HCT116 (cell line): Measurements from ENCODE around the gene AP3D1. TPM values are rescaled to one million over a fixed set of nuclear protein-coding genes. Genes with fewer than 3 reads are reported as not detected.

ENCODE experiments used
- ATAC-seq: fragments of 200-7000 bp; cut with Tn5 transposase; 2 replicates; pipeline ENCODE4 v1.9.1; 2020; ENCODE audit warnings: mild to moderate bottlenecking, moderate library complexity
- BruUV-seq: library from RNA; stranded (reverse); fragments of 400-500 nt; replicated peaks from 2 replicates; lab custom pipeline; 2021; lab: Mats Ljungman, UMichigan
- CTCF ChIA-PET: fragments of 300-600 bp; sonication (Branson Sonifier 250); formaldehyde crosslinking; loops from one replicate; lab custom pipeline; 2021; ENCODE audit warnings: antibody characterized with exemption; lab: Charles Lee
- POLR2A ChIA-PET: fragments of 300-600, 350-600 bp; sonication (Branson Sonifier 250); formaldehyde crosslinking; loops from one replicate; lab custom pipeline; 2021; ENCODE audit warnings: antibody characterized with exemption; lab: Charles Lee
- RAD21 ChIA-PET, 2 experiments: fragments of 300-600 bp; sonication (Branson Sonifier 250); formaldehyde crosslinking; loops; one replicate each; lab custom pipeline; 2023; ENCODE audit warnings: low total read pairs in 2 of 2; ENCODE audit not compliant: uncharacterized antibody in 2 of 2, unreplicated experiment in 2 of 2, low non-redundant PET in 1 of 2; lab: Charles Lee
- DNase-seq: peaks from one replicate; pipeline ENCODE4 v3.0.0-alpha.2; 2010; ENCODE audit warnings: low read depth, low spot score
- H2AFZ ChIP-seq: fragments of 200-600 bp; shearing (Covaris generic), sonication (generic); 2 replicates; pipeline ENCODE4 v1.6.1; 2017; ENCODE audit warnings: low read depth, mixed run types, mixed read lengths, antibody characterized with exemption, low read length; ENCODE audit not compliant: poor library complexity, severe bottlenecking
- H3K27ac ChIP-seq: 2 replicates; pipeline ENCODE4 v1.5.1; 2012; ENCODE audit warnings: low read depth, low read length
- H3K27me3 ChIP-seq: fragments of 200-600 bp; sonication (generic); 2 replicates; pipeline ENCODE4 v1.6.1; 2016; ENCODE audit warnings: mixed run types, low read length, mixed read lengths; ENCODE audit not compliant: insufficient read depth
- H3K36me3 ChIP-seq, 2 experiments: fragments of 200-500 bp in 1 of 2; fragments of 200-600 bp in 1 of 2; sonication (Bioruptor generic) in 1 of 2; sonication (generic) in 1 of 2; 2 replicates each; pipeline versions ENCODE4 v1.5.1 to v1.6.1; 2014 to 2016; ENCODE audit warnings: low read length in 2 of 2, inconsistent platforms in 1 of 2, mixed read lengths in 1 of 2, mixed run types in 1 of 2; ENCODE audit not compliant: insufficient read depth in 2 of 2, control insufficient read depth in 1 of 2
- H3K4me1 ChIP-seq, 2 experiments: fragments of 200-600 bp in 1 of 2; sonication (generic) in 1 of 2; 2 replicates each; pipeline versions ENCODE4 v1.5.1 to v1.6.1; 2012 to 2017; ENCODE audit warnings: low read length in 2 of 2, inconsistent platforms in 1 of 2, mild to moderate bottlenecking in 1 of 2, mixed read lengths in 1 of 2, mixed run types in 1 of 2, moderate library complexity in 1 of 2; ENCODE audit not compliant: insufficient read depth in 2 of 2, control insufficient read depth in 1 of 2
- H3K4me2 ChIP-seq: fragments of 200-600 bp; sonication (generic); 2 replicates; pipeline ENCODE4 v1.6.1; 2017; ENCODE audit warnings: mixed run types, low read length, mixed read lengths
- H3K4me3 ChIP-seq, 2 experiments: fragments of 200-600 bp in 1 of 2; sonication (generic) in 1 of 2; replicated peaks in 1 of 2; 2 replicates each; pipeline ENCODE4 v1.5.1; 2011 to 2016; ENCODE audit warnings: low read length in 2 of 2, control low read depth in 1 of 2, low read depth in 1 of 2, mild to moderate bottlenecking in 1 of 2, mixed read lengths in 1 of 2, mixed run types in 1 of 2
- H3K79me2 ChIP-seq: fragments of 200-600 bp; sonication (generic); 2 replicates; pipeline ENCODE4 v1.6.1; 2017; ENCODE audit warnings: mild to moderate bottlenecking, mixed run types, low read length, moderate library complexity, mixed read lengths; ENCODE audit not compliant: insufficient read depth
- H3K9ac ChIP-seq: fragments of 200-600 bp; sonication (generic); 2 replicates; pipeline ENCODE4 v1.6.1; 2016; ENCODE audit warnings: low read length, mixed read lengths
- H3K9me2 ChIP-seq: fragments of 200-600 bp; sonication (generic), shearing (Covaris generic); 2 replicates; pipeline ENCODE4 v1.6.1; 2017; ENCODE audit warnings: mixed run types, mild to moderate bottlenecking, moderate library complexity; ENCODE audit not compliant: insufficient read depth
- H3K9me3 ChIP-seq, 2 experiments: fragments of 200-500 bp in 1 of 2; fragments of 200-600 bp in 1 of 2; sonication (Bioruptor generic) in 1 of 2; sonication (generic) in 1 of 2; 2 replicates each; pipeline ENCODE4 v1.6.1; 2014 to 2017; ENCODE audit warnings: low read length in 2 of 2, mixed read lengths in 2 of 2, inconsistent platforms in 1 of 2, low read depth in 1 of 2, mild to moderate bottlenecking in 1 of 2, mixed run types in 1 of 2, moderate library complexity in 1 of 2; ENCODE audit not compliant: control insufficient read depth in 1 of 2, insufficient read depth in 1 of 2
- H4K20me1 ChIP-seq: fragments of 200-600 bp; sonication (generic), shearing (Covaris generic); 2 replicates; pipeline ENCODE4 v1.6.1; 2017; ENCODE audit warnings: mixed run types, mild to moderate bottlenecking, moderate library complexity; ENCODE audit not compliant: insufficient read depth
- CBX3 ChIP-seq: IDR thresholded peaks from 2 replicates; pipeline ENCODE4 v1.6.1; 2012; ENCODE audit warnings: low read depth
- EZH2phosphoT487 ChIP-seq: fragments of 200-600 bp; IDR thresholded peaks from 2 replicates; pipeline ENCODE4 v1.6.1; 2018; ENCODE audit warnings: antibody characterized with exemption, borderline replicate concordance
- POLR2AphosphoS5 ChIP-seq: IDR thresholded peaks from 2 replicates; pipeline ENCODE4 v1.6.1; 2011; ENCODE audit warnings: mild to moderate bottlenecking, low read depth, low read length, moderate library complexity
- RAD21 ChIP-seq: IDR thresholded peaks from 2 replicates; pipeline ENCODE4 v1.6.1; 2012; ENCODE audit warnings: low read depth, mild to moderate bottlenecking
- SRF ChIP-seq: IDR thresholded peaks from 2 replicates; pipeline ENCODE4 v1.6.1; 2012; ENCODE audit warnings: low read depth
- YY1 ChIP-seq: IDR thresholded peaks from 2 replicates; pipeline ENCODE4 v1.6.1; 2011; ENCODE audit warnings: low read length, low read depth, moderate library complexity, mild to moderate bottlenecking; ENCODE audit not compliant: insufficient replicate concordance; ENCODE audit errors: extremely low read depth
- intact Hi-C: fragments of 100-400 bp; cut with micrococcal nuclease; formaldehyde crosslinking; loops from 2 replicates; pipeline ENCODE4 v1.10.0; 2022
- total RNA-seq: library from RNA; stranded (reverse); gene quantifications from one replicate; pipeline ENCODE4 v1.2.1, GENCODE V29; 2021; ENCODE audit not compliant: unreplicated experiment
- TF ChIP-seq, protein P1 (sequence below), 3 experiments: fragments of 200-600 bp in 1 of 3; sonication (generic) in 1 of 3; IDR thresholded peaks in 2 of 3; conservative IDR thresholded peaks in 1 of 3; 2 replicates each; pipeline ENCODE4 v1.5.1; 2012 to 2017; ENCODE audit warnings: low read depth in 2 of 3, low read length in 2 of 3, antibody characterized with exemption in 1 of 3, borderline replicate concordance in 1 of 3, control low read depth in 1 of 3, mild to moderate bottlenecking in 1 of 3, mixed read lengths in 1 of 3, mixed run types in 1 of 3, moderate library complexity in 1 of 3; ENCODE audit not compliant: insufficient read depth in 1 of 3
- TF ChIP-seq, protein P2 (sequence below): IDR thresholded peaks from 2 replicates; pipeline ENCODE4 v1.6.1; 2012
- TF ChIP-seq, protein P3 (sequence below): IDR thresholded peaks from 2 replicates; pipeline ENCODE4 v1.6.1; 2012

Gene AP3D1
- total RNA-seq, 1 experiment from 2014 or later = 137 TPM

- Histone ChIP-seq H3K9ac (no peak overlapping the region), H4K20me1 (no peaks in the 10 kb centered on the region), H3K27me3 (no peaks in the 10 kb centered on the region), H3K4me1 (no peaks in the 10 kb centered on the region), H3K36me3 (peaks cover 36 to 53% of the 10 kb centered on the region in 2 experiments; a peak in 3 of 4 replicates), H2AFZ (no peak overlapping the region), H3K4me3 (no peak overlapping the region), H3K27ac (no peak overlapping the region), H3K9me3 (no peaks in the 10 kb centered on the region), H3K9me2 (no peaks in the 10 kb centered on the region), H3K79me2 (no peaks in the 10 kb centered on the region), H3K4me2 (no peak overlapping the region)
- ChIA-PET POLR2A (no interaction called here), CTCF (no interaction called here), RAD21 (no interaction called here)
- TF ChIP-seq SRF (no peak), RAD21 (no peak), POLR2AphosphoS5 (no peak), YY1 (no peak), CBX3 (no peak), EZH2phosphoT487 (no peak)
- TF ChIP-seq, protein P1, sequence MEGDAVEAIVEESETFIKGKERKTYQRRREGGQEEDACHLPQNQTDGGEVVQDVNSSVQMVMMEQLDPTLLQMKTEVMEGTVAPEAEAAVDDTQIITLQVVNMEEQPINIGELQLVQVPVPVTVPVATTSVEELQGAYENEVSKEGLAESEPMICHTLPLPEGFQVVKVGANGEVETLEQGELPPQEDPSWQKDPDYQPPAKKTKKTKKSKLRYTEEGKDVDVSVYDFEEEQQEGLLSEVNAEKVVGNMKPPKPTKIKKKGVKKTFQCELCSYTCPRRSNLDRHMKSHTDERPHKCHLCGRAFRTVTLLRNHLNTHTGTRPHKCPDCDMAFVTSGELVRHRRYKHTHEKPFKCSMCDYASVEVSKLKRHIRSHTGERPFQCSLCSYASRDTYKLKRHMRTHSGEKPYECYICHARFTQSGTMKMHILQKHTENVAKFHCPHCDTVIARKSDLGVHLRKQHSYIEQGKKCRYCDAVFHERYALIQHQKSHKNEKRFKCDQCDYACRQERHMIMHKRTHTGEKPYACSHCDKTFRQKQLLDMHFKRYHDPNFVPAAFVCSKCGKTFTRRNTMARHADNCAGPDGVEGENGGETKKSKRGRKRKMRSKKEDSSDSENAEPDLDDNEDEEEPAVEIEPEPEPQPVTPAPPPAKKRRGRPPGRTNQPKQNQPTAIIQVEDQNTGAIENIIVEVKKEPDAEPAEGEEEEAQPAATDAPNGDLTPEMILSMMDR (IDR thresholded peaks at IDR 0.05 in 2 of 3, conservative IDR thresholded peaks at IDR 0.05 in 1 of 3; ENCODE audit: borderline replicate concordance in 1 of 3, insufficient read depth in 1 of 3, low read depth in 2 of 3, low read length in 2 of 3) = no peak
- TF ChIP-seq, protein P2, sequence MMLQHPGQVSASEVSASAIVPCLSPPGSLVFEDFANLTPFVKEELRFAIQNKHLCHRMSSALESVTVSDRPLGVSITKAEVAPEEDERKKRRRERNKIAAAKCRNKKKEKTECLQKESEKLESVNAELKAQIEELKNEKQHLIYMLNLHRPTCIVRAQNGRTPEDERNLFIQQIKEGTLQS = no peak
- TF ChIP-seq, protein P3, sequence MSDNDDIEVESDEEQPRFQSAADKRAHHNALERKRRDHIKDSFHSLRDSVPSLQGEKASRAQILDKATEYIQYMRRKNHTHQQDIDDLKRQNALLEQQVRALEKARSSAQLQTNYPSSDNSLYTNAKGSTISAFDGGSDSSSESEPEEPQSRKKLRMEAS = no peak
- intact Hi-C loops = no loop called here
- DNase-seq (no peak), ATAC-seq (no peak)
- BruUV-seq = no TSS peak
Observed at GRCh38 chr19:2116507-2116906, 34.9 kb downstream of the AP3D1 start.
